Naive thymus-derived CD8-positive, alpha-beta T cell (primary cell): ENCODE measurements around the gene HOXA9. TPM values are rescaled to one million over a fixed set of nuclear protein-coding genes. Genes with fewer than 3 reads are reported as not detected.

Experiments used
- ATAC-seq, 2 donors: fragments of 150-1000 bp; cut with Tn5 transposase in 1 of 2; sonication (Bioruptor Pico), chemical (Tn5 transposase) in 1 of 2; 1 replicate in 1 of 2; 2 replicates in 1 of 2; pipeline ENCODE4 v1.10.0; 2021; ENCODE audit warnings: mild to moderate bottlenecking in 2 of 2, moderate library complexity in 2 of 2
- POLR2A ChIA-PET: fragments of 350-600 bp; sonication (Branson Sonifier 250); formaldehyde crosslinking; loops from one replicate; lab custom pipeline; 2021; ENCODE audit warnings: antibody characterized with exemption; lab: Charles Lee
- DNase-seq, 10 donors: peaks; one replicate each; pipeline versions ENCODE4 v3.0.0 to v3.0.0-alpha.2; 2020 to 2022
- H3K27ac Mint-ChIP-seq, 10 donors: one replicate each; pipeline ENCODE4 v1.8.0; 2020 to 2022; ENCODE audit warnings: mild to moderate bottlenecking in 10 of 10, mixed read lengths in 10 of 10, moderate library complexity in 4 of 10, inconsistent platforms in 1 of 10
- H3K27me3 Mint-ChIP-seq, 5 donors: one replicate each; pipeline ENCODE4 v1.8.0; 2021 to 2022; ENCODE audit warnings: mixed read lengths in 5 of 5
- H3K36me3 Mint-ChIP-seq, 3 donors: one replicate each; pipeline ENCODE4 v1.8.0; 2020 to 2022; ENCODE audit warnings: mixed read lengths in 3 of 3, mild to moderate bottlenecking in 2 of 3, inconsistent platforms in 1 of 3
- H3K4me1 Mint-ChIP-seq, 4 donors: one replicate each; pipeline ENCODE4 v1.8.0; 2021 to 2022; ENCODE audit warnings: mixed read lengths in 4 of 4
- H3K4me3 Mint-ChIP-seq, 10 donors: one replicate each; pipeline ENCODE4 v1.8.0; 2020 to 2022; ENCODE audit warnings: mild to moderate bottlenecking in 10 of 10, mixed read lengths in 10 of 10, moderate library complexity in 6 of 10, inconsistent platforms in 1 of 10
- H3K9me3 Mint-ChIP-seq, 9 donors: one replicate each; pipeline ENCODE4 v1.8.0; 2020 to 2022; ENCODE audit warnings: mixed read lengths in 9 of 9, mild to moderate bottlenecking in 3 of 9, inconsistent platforms in 1 of 9, moderate library complexity in 1 of 9
- polyA plus RNA-seq, 3 donors: library from polyadenylated mRNA; unstranded; fragments of 300-500 nt; fragmentation: Illumina TruSeq; gene quantifications; one replicate each; pipeline ENCODE4 v1.2.3, GENCODE V29; 2021
- total RNA-seq, 8 experiments: library from RNA in 2 of 8; stranded (reverse) in 2 of 8; gene quantifications; one replicate each; pipeline ENCODE4 v1.2.3 and lab custom pipeline; 2021 to 2026

The HOXA9 gene
- total and polyA plus RNA-seq, 5 experiments from 2014 or later: 0.16 TPM; not detected in 4

DNA sequence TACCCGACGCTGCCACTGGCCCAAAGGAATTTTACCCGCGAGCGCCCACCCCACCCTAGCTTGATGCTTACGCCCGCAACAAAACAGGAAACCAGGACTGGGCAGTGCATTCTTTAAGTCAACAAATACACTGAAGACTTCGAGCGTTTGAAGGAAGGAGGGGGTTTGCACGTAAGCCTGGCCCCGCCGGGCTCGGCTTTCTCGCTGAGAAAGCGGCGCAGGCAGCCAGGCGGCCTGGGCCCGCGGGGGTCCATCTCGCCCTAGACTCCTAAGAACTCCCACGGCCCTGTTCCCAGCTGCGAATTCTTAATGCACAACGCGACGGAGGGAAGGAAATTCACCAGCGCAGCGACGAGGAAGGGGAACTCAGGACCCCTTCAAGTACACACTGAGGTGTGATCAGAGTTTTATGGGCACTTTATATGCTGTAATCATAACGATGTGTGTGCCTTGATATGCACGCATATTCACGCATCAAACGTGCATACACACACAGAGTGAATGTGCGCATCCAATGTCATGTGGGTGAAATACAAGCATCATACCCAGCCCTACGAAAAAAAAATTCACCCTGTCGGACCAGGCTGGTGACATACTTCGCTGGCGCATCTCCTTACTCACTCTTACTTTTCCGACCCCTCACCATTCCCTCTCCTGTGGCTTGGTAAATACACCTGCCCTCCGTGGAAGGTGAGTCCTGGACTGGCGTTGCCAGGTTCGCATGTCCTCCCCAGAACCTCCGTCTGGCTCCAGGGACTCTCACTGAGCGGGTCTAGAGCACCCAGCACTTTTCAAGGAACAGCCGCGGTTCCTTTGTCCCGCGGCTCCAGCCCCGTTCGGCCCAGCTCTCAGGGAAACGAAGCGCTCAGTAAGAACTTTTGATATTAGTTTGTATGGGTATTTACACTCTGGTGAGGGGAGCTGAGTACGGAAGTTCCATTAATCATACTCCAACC lies 40.3 kb upstream of the HOXA9 start:
- H3K4me1 Mint-ChIP-seq: peaks cover 15 to 49% (median 39%) of the 10 kb centered on the region in 4 donors
- H3K4me3 Mint-ChIP-seq: peak overlapping the region in 5 of 10 donors; percentile 9 to 56 (median 34)
- H3K27ac Mint-ChIP-seq: peak overlapping the region in 1 of 10 donors; percentile 77
- ATAC-seq (no peak), DNase-seq (no peak)
- H3K27me3 Mint-ChIP-seq: peaks cover 70 to 100% (median 86%) of the 10 kb centered on the region in 5 donors
- peaks cover 0 to 8% (median 0%) of the 10 kb centered on the region in 9 donors for H3K9me3 Mint-ChIP-seq
- POLR2A ChIA-PET: no interaction called here
- H3K36me3 Mint-ChIP-seq: no peaks in the 10 kb centered on the region

DNA sequence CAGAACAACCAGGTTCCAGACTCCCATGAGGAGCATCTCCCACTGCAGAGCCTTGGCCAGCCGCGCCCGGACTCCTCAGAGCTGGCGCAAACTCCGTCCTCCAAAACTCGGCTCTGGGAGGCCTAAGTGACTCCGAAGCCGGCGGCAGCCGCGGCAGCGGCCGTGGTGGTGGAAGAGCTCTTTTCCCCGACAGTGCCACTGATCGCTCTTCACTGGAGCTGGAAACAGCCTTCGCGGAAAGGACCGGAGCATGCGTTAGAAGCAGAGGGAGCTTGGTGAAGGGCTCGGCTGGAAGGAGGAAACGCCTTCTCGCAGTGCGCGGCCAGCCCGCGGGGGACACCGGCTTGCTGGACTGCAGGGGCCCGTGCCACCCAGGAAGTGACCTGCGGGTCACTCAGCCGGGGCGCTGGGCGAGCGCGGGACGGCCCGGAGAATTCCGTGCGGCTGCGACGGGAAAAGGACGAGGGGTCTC lies 39.5 kb upstream of the HOXA9 start:
- ATAC-seq (no peak), DNase-seq (no peak)
- Mint-ChIP-seq H3K4me3 (peak overlapping the region in 4 of 10 donors; percentile 11 to 48 (median 39)), H3K36me3 (no peaks in the 10 kb centered on the region), H3K27me3 (peaks cover 66 to 100% (median 82%) of the 10 kb centered on the region in 5 donors), H3K27ac (peak overlapping the region in 1 of 10 donors; percentile 29), H3K4me1 (peaks cover 16 to 51% (median 38%) of the 10 kb centered on the region in 4 donors), H3K9me3 (peaks cover 0 to 8% (median 0%) of the 10 kb centered on the region in 9 donors)
- POLR2A ChIA-PET: no interaction called here

DNA sequence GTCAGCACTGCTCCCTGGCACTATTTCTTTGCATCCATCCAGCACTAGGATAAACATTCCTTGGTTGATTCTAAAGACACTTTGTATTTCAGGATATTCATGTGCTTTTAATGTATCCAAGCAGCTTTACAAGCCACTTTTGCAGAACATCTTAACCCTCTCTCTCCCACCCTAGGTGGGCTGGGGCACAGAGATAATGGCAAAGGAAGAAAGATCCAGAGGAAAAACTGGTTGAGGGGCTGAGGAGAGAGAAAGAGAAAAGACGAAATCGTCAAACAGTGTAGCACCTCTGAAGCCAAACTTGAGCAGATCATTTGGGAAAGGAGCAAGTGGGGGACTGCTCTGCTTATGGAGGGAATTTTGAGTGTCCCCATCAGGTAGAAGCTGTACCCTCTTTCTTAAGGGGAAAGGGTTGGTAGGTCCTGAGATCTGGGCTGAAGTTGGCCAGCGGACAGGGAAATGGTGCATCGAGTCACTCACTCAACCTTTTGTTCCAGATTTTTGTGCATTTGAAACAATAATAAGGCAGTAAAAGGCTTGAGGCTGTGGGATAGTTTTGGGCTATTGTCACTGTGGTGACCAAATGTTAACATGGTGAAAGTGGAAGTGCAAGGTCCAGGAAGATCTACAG lies 38.7 kb upstream of the HOXA9 start:
- Mint-ChIP-seq H3K4me1 (peaks cover 16 to 55% (median 39%) of the 10 kb centered on the region in 4 donors), H3K4me3 (peak overlapping the region in 2 of 10 donors; percentile 10 to 45)

DNA sequence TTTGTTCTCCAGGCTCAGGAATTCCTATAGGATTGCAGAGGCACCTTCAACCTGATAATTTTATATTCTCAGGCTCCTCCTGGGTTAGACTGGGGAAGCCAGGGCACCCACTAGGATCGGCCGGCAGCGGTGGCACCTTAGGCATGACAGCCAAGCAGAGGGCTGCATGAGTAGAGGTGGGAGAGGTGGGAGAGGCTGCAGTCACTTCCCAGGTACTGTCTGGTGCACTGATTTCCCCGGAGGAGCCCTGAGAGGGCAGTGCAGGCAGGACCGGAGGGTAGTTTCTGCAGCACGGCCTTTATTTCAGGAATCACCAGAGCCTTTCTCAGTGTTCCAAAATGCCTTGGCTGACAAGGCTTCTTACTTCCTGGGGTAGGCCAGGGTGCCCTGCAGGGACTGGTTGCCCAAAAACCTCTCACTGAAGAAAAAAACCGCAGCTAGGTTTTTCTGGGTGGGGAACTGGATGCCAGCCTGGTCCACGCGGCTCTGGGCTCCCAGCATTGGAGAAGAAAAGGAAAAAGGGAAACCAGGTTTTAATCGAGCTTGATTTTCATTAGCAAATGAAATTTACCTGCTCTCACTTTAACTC lies 38.1 kb upstream of the HOXA9 start:
- ATAC-seq (no peak), DNase-seq (no peak)
- Mint-ChIP-seq H3K27ac (no peak overlapping the region), H3K27me3 (peaks cover 63 to 100% (median 77%) of the 10 kb centered on the region in 5 donors), H3K9me3 (peaks cover 0 to 9% (median 0%) of the 10 kb centered on the region in 9 donors), H3K4me1 (peaks cover 16 to 60% (median 43%) of the 10 kb centered on the region in 4 donors), H3K36me3 (no peaks in the 10 kb centered on the region), H3K4me3 (peak overlapping the region in 1 of 10 donors; percentile 10)
- POLR2A ChIA-PET: no interaction called here

More for the DNA sequence above, 38.7 kb upstream of the HOXA9 start:
- DNase-seq: no peak
- H3K36me3 Mint-ChIP-seq: no peaks in the 10 kb centered on the region
- H3K27me3 Mint-ChIP-seq: peaks cover 64 to 100% (median 77%) of the 10 kb centered on the region in 5 donors
- peaks cover 0 to 8% (median 0%) of the 10 kb centered on the region in 9 donors for H3K9me3 Mint-ChIP-seq
- POLR2A ChIA-PET: no interaction called here
- no peak for ATAC-seq
- no peak overlapping the region for H3K27ac Mint-ChIP-seq

- Mint-ChIP-seq H3K4me1 (peaks cover 16 to 66% (median 47%) of the 10 kb centered on the region in 4 donors), H3K27ac (peak overlapping the region in 1 of 10 donors; percentile 58), H3K36me3 (peaks cover 0 to 3% (median 0%) of the 10 kb centered on the region in 3 donors), H3K9me3 (peaks cover 0 to 9% (median 0%) of the 10 kb centered on the region in 9 donors), H3K27me3 (peaks cover 68 to 100% (median 79%) of the 10 kb centered on the region in 5 donors), H3K4me3 (peak overlapping the region in 3 of 10 donors; percentile 8 to 58 (median 57))
- POLR2A ChIA-PET: interaction anchor here (0.5 kb wide), 1 partner anchor 644 kb away, joined by 5 read pairs; no protein-coding TSS in a partner anchor
- no peak for DNase-seq
- no peak for ATAC-seq
These were observed 37.5 kb upstream of the HOXA9 start for GRCh38 chr7:27202862-27203134.

DNA sequence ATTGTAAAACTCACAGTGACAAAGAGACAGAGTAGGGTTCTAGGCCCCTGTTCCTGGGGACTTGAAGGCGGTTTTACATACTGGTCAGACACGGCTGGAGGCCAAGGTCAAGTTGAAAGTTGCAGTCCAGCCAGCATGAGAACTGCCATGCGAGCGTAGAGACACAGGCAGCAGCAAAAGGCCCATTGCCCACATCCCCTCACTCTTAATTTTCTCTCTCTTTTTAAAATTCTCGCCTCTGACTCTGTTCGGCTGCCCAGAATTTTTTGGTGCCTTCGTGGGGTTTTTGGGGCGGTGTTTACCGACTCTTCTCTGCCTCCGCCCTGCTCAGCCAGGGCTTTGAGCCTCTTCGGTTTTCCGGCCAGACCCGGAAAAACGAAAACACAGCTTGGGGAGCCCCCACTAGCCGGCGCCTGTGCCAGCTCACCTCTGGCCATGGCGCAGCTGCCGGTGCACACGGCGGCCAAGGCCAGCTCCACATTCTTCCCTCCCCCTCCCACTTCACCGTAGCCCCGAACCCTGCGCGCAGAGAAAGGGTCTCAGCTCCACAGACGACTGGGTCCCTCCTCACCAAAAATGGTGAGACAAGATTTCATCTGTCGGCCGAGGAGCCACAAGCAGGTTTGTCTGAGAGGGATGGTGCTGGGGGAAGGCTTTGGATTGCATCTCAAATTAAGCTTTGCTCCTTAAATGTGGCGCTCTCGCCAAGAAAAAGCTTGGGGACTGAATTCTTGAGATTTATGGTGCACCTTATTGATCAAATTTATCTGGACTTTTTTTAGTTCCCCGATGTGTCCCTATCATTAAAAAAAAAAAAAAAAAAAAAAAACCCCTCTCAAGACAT lies 36.9 kb upstream of the HOXA9 start:
- H3K4me3 Mint-ChIP-seq: peak overlapping the region in 6 of 10 donors; percentile 33 to 80 (median 70)
- DNase-seq (no peak), ATAC-seq (no peak)
- H3K36me3 Mint-ChIP-seq: peaks cover 0 to 5% (median 3%) of the 10 kb centered on the region in 3 donors
- peaks cover 68 to 100% (median 78%) of the 10 kb centered on the region in 5 donors for H3K27me3 Mint-ChIP-seq
- H3K4me1 Mint-ChIP-seq: peaks cover 16 to 67% (median 47%) of the 10 kb centered on the region in 4 donors
- POLR2A ChIA-PET: interaction anchor here (0.5 kb wide), 1 partner anchor 644 kb away, joined by 5 read pairs; no protein-coding TSS in a partner anchor
- peaks cover 0 to 12% (median 0%) of the 10 kb centered on the region in 9 donors for H3K9me3 Mint-ChIP-seq
- H3K27ac Mint-ChIP-seq: peak overlapping the region in 1 of 10 donors; percentile 58

- Mint-ChIP-seq H3K4me1 (peaks cover 16 to 67% (median 47%) of the 10 kb centered on the region in 4 donors), H3K4me3 (peak overlapping the region in 8 of 10 donors; percentile 57 to 80 (median 70)), H3K36me3 (peaks cover 0 to 5% (median 3%) of the 10 kb centered on the region in 3 donors), H3K27me3 (peaks cover 67 to 100% (median 75%) of the 10 kb centered on the region in 5 donors), H3K9me3 (peaks cover 0 to 12% (median 0%) of the 10 kb centered on the region in 9 donors), H3K27ac (peak overlapping the region in 1 of 10 donors; percentile 37)
- POLR2A ChIA-PET: interaction anchor here (0.6 kb wide), 1 partner anchor 720 kb away, joined by 3 read pairs; no protein-coding TSS in a partner anchor
- DNase-seq: peak in 1 of 10 donors; percentile 37
- no peak for ATAC-seq
These were observed 36.3 kb upstream of the HOXA9 start for GRCh38 chr7:27201580-27202017.

DNA sequence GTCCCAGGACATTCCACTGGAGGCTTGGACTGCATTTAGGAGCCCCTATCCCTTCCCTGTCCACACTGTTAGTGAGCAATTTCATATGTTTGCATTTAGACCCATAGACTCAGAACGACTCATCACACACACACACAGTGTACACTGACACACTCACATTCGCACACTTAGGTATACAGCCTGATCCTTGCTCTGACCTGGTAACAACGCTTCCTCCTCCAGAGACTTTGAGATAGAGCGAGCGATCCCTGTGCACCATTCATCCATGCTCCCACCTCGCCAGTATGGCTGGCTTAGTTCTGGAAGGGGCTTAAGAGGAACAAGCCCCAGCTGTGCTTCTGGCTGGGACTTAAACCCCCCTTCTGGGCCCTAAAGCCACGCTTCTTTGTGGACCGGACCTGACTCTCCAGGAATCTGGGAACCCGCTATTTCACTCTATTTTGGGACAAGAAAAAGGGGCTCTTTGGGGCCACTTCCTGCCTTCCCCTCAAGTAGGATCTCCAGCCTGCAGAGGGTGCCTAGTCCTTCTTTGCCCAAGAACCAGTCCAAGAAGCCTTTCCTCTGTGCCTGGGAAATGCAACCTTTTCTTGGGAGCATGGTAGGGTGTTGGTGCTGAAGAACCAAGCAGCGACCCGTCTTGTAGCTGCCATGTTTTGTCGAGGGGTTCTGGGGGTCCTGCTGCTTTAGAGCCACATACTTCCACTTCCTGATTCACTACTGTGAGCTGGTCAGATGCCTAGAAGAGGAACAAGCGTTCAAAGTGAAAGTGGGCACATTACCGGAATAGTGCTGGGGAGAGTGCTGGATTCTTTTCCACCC lies 35.6 kb upstream of the HOXA9 start:
- ATAC-seq (no peak), DNase-seq (no peak)
- Mint-ChIP-seq H3K9me3 (peaks cover 0 to 12% (median 0%) of the 10 kb centered on the region in 9 donors), H3K27ac (peak overlapping the region in 1 of 10 donors; percentile 74), H3K36me3 (peaks cover 0 to 5% (median 3%) of the 10 kb centered on the region in 3 donors), H3K4me3 (peak overlapping the region; percentile 62 to 84 (median 76)), H3K27me3 (peaks cover 67 to 100% (median 74%) of the 10 kb centered on the region in 5 donors), H3K4me1 (peaks cover 17 to 65% (median 46%) of the 10 kb centered on the region in 4 donors)
- POLR2A ChIA-PET: interaction anchor here (0.6 kb wide), 1 partner anchor 720 kb away, joined by 3 read pairs; no protein-coding TSS in a partner anchor

GRCh38 chr7:27199849-27200760 lies 34.8 kb upstream of the HOXA9 start, which contains the start of gene HOXA13:
TSS of gene HOXA13 (minus strand) at chr7:27200091. CDS start at chr7:27200077, 14 bp downstream.
- ATAC-seq: peak; percentile 68 to 72
- Mint-ChIP-seq H3K36me3 (peaks cover 0 to 5% (median 3%) of the 10 kb centered on the region in 3 donors), H3K4me1 (peaks cover 16 to 56% (median 42%) of the 10 kb centered on the region in 4 donors), H3K27ac (peak within 1 kb of the TSS in 2 of 10 donors; percentile 34 to 85), H3K9me3 (peaks cover 0 to 11% (median 0%) of the 10 kb centered on the region in 9 donors), H3K27me3 (peaks cover 69 to 100% (median 72%) of the 10 kb centered on the region in 5 donors), H3K4me3 (peak within 1 kb of the TSS; percentile 75 to 90 (median 84))
- POLR2A ChIA-PET: interaction anchor here (0.8 kb wide), 1 partner anchor 10 kb away, joined by 3 read pairs; no protein-coding TSS in a partner anchor
- peak in 2 of 10 donors; percentile 35 to 62 for DNase-seq
